DOHH2 (cell line): ENCODE measurements around the gene CALML3.

Experiments
- H3F3A ChIP-seq: fragments of 200-600 bp; sonication (generic), shearing (Covaris generic); 2 replicates; pipeline ENCODE4 v1.6.0; 2016; ENCODE audit warnings: antibody characterized with exemption, mild to moderate bottlenecking; ENCODE audit not compliant: control insufficient read depth, insufficient read depth
- H3K27ac ChIP-seq: fragments of 200-600 bp; sonication (generic); 2 replicates; pipeline ENCODE4 v1.5.1; 2014; ENCODE audit warnings: low read depth, mild to moderate bottlenecking, low read length, moderate library complexity
- H3K27me3 ChIP-seq: fragments of 200-600 bp; sonication (generic); 2 replicates; pipeline ENCODE4 v1.6.1; 2014; ENCODE audit warnings: mild to moderate bottlenecking, low read length, mixed read lengths; ENCODE audit not compliant: control insufficient read depth
- H3K36me3 ChIP-seq: fragments of 200-600 bp; sonication (generic); 2 replicates; pipeline ENCODE4 v1.6.1; 2014; ENCODE audit warnings: mild to moderate bottlenecking, low read length, moderate library complexity, mixed read lengths; ENCODE audit not compliant: control insufficient read depth
- H3K4me1 ChIP-seq: fragments of 200-600 bp; sonication (generic); 2 replicates; pipeline ENCODE4 v1.6.1; 2014; ENCODE audit warnings: mild to moderate bottlenecking, low read length, mixed read lengths; ENCODE audit not compliant: control insufficient read depth
- H3K4me2 ChIP-seq: fragments of 200-600 bp; sonication (generic); 2 replicates; pipeline ENCODE4 v1.6.0; 2014; ENCODE audit warnings: mild to moderate bottlenecking, low read length, moderate library complexity
- H3K4me3 ChIP-seq: fragments of 200-600 bp; sonication (generic); 2 replicates; pipeline ENCODE4 v1.5.1; 2014; ENCODE audit warnings: mild to moderate bottlenecking, low read length, mixed read lengths
- H3K79me2 ChIP-seq: fragments of 200-600 bp; sonication (generic); 2 replicates; pipeline ENCODE4 v1.6.1; 2014; ENCODE audit warnings: mild to moderate bottlenecking, low read length, mixed read lengths; ENCODE audit not compliant: control insufficient read depth
- H3K9me2 ChIP-seq: fragments of 200-600 bp; sonication (generic); replicated peaks from 2 replicates; pipeline ENCODE4 v1.6.1; 2014; ENCODE audit warnings: mild to moderate bottlenecking, low read length, mixed read lengths; ENCODE audit not compliant: control insufficient read depth
- H3K9me3 ChIP-seq: fragments of 200-600 bp; sonication (generic); 2 replicates; pipeline ENCODE4 v1.6.1; 2014; ENCODE audit warnings: antibody characterized with exemption, low read length, mixed read lengths; ENCODE audit not compliant: control insufficient read depth, insufficient read depth
- H4K20me1 ChIP-seq: fragments of 200-600 bp; sonication (generic); 2 replicates; pipeline ENCODE4 v1.6.0; 2014; ENCODE audit warnings: low read depth, mild to moderate bottlenecking, antibody characterized with exemption, low read length, moderate library complexity; ENCODE audit not compliant: control insufficient read depth, insufficient read depth
- CTCF ChIP-seq: fragments of 200-600 bp; sonication (generic); IDR thresholded peaks from one replicate; pipeline ENCODE4 v1.5.1; 2014; ENCODE audit warnings: antibody characterized with exemption, mild to moderate bottlenecking, low read depth, low read length; ENCODE audit not compliant: poor library complexity, severe bottlenecking
- EZH2phosphoT487 ChIP-seq: fragments of 200-600 bp; sonication (generic); IDR thresholded peaks from 2 replicates; pipeline ENCODE4 v1.6.1; 2017; ENCODE audit warnings: borderline replicate concordance, mild to moderate bottlenecking, antibody characterized with exemption, low read length, moderate library complexity, mixed read lengths

The CALML3 gene

GRCh38 chr10:5498791-5499492 is 25.8 kb upstream of the CALML3 start:
- Histone ChIP-seq H3K36me3 (no peaks in the 10 kb centered on the region), H3K27ac (no peak overlapping the region), H3K9me3 (no peaks in the 10 kb centered on the region), H3K79me2 (no peaks in the 10 kb centered on the region), H3K4me1 (no peaks in the 10 kb centered on the region), H4K20me1 (no peaks in the 10 kb centered on the region), H3K9me2 (no peaks in the 10 kb centered on the region), H3K4me3 (no peak overlapping the region), H3K4me2 (no peak overlapping the region), H3F3A (no peaks in the 10 kb centered on the region), H3K27me3 (peaks cover 27% of the 10 kb centered on the region)
- no peak for TF ChIP-seq EZH2phosphoT487

GRCh38 chr10:5499493-5500140 is 25.1 kb upstream of the CALML3 start, which contains the start of gene CALML5:
TSS of gene CALML5 (minus strand) at chr10:5499570. CDS start at chr10:5499438, 132 bp downstream.
- H4K20me1 ChIP-seq, result no peaks in the 10 kb centered on the region
- no peak within 1 kb of the TSS for H3K4me3 ChIP-seq
- peaks cover 27% of the 10 kb centered on the region for H3K27me3 ChIP-seq
- no peaks in the 10 kb centered on the region for H3K4me1 ChIP-seq
- H3K79me2 ChIP-seq, result no peaks in the 10 kb centered on the region
- H3F3A ChIP-seq, result no peaks in the 10 kb centered on the region
- no peaks in the 10 kb centered on the region for H3K36me3 ChIP-seq
- H3K9me2 ChIP-seq, result no peaks in the 10 kb centered on the region
- no peaks in the 10 kb centered on the region for H3K9me3 ChIP-seq
- H3K27ac ChIP-seq, result no peak within 1 kb of the TSS
- TF ChIP-seq EZH2phosphoT487, result no peak
- no peak for TF ChIP-seq CTCF
- no peak within 1 kb of the TSS for H3K4me2 ChIP-seq

- Histone ChIP-seq H3K4me3 (no peak overlapping the region), H3F3A (no peaks in the 10 kb centered on the region), H3K27me3 (peaks cover 27% of the 10 kb centered on the region), H3K79me2 (no peaks in the 10 kb centered on the region), H3K4me1 (no peaks in the 10 kb centered on the region), H4K20me1 (no peaks in the 10 kb centered on the region), H3K9me2 (no peaks in the 10 kb centered on the region), H3K36me3 (no peaks in the 10 kb centered on the region), H3K27ac (no peak overlapping the region), H3K4me2 (no peak overlapping the region), H3K9me3 (no peaks in the 10 kb centered on the region)
- TF ChIP-seq EZH2phosphoT487, result no peak
- no peak for TF ChIP-seq CTCF
Measured at GRCh38 chr10:5500162-5500670, 24.5 kb upstream of the CALML3 start.

- H3K9me2 ChIP-seq, result no peaks in the 10 kb centered on the region
- no peaks in the 10 kb centered on the region for H4K20me1 ChIP-seq
- H3K9me3 ChIP-seq, result no peaks in the 10 kb centered on the region
- H3K4me1 ChIP-seq, result no peaks in the 10 kb centered on the region
- H3K27me3 ChIP-seq, result peaks cover 27% of the 10 kb centered on the region
- no peaks in the 10 kb centered on the region for H3F3A ChIP-seq
- no peak overlapping the region for H3K4me3 ChIP-seq
- TF ChIP-seq EZH2phosphoT487 (no peak), CTCF (no peak)
- no peak overlapping the region for H3K27ac ChIP-seq
- no peaks in the 10 kb centered on the region for H3K79me2 ChIP-seq
- no peak overlapping the region for H3K4me2 ChIP-seq
- H3K36me3 ChIP-seq, result no peaks in the 10 kb centered on the region
Measured at GRCh38 chr10:5500910-5501309, 23.9 kb upstream of the CALML3 start.
